ENCODE results near the gene PRDM5. TPM values are rescaled to one million over a fixed set of nuclear protein-coding genes. Genes with fewer than 3 reads are reported as not detected.

Gene PRDM5
- 23.5 and 25.0 TPM in 2 replicates for total RNA-seq

DNA sequence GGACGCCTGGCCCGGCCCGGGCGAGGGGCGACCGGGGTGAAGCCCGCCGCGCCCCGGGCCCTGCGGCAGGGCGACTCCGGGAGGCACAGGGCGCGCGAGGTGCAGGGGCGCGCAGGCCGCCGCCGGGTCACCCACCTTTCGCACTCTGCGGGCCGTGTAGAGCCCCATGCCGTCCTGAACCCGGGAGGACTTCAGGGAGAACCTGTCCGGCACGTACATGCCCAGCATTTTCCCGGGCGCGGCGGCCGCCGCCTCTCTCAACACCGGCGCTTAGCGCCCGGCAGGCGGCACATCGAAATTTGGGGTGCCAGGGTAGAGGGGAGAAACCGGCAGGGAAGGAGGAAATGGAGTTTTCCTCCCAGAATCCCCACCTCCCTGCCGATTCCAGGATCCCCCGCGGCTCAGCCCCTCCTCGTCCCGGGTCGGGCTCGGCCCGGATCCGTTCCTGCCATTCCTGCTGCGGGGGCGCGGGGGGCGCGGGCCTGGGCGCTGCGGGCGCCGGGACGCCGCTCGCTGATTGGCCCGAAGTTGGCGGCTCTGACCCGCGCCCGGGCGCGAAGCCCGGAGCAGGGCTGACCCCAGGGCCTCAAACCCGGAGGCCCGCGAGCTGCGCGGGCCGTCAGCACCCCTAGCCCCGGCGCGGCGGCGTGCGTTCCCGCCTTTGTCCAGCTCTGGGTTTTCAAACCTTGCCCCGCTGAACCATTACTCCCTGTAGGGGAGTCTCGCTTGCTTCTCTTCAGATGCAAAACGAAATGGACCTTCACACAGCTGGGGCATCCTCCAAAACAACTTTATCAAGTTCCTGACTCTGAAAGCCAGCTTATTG lies at the start of gene PRDM5:
Gene PRDM5, minus strand, starts transcription at position 346 of the 826 bp plus-strand sequence. Its CDS starts 118 bp downstream, at position 228.

Other genes starting within 250 kb of the PRDM5 start
- gene NDNF, start 149.8 kb upstream of the PRDM5 start, total RNA-seq, result 0.12 and 0.55 TPM in 2 replicates
- 0.25 and 0.77 TPM in 2 replicates for gene TNIP3, start 241.6 kb upstream of the PRDM5 start, total RNA-seq